Inferior parietal cortex (tissue), 1 donor: Measurements from ENCODE around the gene LRRC49.

Source experiments
- DNase-seq: peaks from one replicate; pipeline ENCODE4 v3.0.0-alpha.2; 2016; ENCODE audit errors: extremely low spot score

The LRRC49 gene

DNA sequence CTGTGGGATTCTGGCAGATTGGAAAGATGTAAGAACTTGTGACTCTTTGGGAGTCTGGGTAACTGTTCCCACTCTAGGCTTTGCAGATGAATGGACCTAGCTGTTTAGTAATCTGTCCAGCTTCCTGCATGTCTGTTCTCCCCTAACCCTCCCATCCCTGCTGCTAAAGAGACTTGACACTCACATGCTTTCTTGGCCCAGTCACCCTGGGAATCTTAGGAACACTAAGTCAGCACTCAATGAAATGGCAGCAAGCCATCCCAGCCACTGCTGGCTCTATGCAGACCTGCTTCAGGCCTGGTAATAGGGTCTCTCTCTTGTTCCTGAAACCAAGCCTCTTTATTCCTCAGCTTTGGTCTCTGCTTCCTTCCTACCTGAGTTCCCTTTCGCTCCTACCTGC lies 158.9 kb downstream of the LRRC49 start:
- no peak for DNase-seq

DNA sequence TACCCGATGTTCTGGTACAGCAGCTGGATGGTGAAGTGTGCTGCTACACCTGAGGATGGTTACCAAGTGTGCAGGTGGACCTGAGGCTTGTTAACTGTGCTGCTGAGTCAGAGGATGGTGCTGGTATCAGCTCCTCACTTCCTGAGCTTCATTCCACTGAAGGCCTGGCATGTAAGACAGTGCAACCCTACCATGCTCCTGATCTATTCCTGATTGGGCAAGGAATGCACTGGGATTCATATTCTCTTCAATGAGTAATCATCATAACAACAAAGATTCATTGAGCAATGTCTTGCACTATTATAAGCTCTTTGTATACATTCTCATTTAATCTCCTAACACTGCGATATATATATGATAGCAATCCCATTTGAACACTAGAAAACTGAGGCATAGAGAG lies 159.7 kb downstream of the LRRC49 start:
- DNase-seq: no peak

DNA sequence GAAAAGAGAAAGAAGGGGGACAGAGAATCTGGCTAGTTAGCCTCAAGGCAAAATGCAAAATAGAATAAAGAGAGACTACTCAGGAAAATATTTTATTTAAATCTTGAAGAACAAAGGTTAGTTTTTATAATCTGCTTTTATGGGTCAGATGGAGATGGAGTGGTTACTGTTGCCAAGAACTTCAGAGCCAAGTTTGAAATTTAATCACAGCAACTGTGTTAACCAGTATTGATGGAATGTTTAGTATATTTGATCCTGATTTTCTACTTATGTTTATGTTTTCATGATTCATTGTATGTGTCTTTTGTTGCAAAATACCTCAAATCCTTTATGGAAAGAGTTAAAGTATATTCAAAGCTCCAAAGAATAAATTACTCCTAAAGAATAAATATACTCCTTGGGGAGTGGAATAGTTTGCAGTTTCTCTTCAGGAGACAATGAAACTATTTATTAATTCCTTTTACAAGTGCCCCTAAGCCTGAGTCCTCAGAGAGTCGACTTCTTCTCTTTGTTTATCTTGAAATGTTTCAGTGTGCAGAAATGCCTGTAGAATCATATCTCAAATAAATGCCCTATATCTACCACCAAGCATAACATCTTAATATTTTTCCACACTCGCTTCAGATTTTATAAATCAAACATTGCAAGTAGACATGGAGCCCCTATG lies 161.8 kb downstream of the LRRC49 start:
- DNase-seq: no peak

DNA sequence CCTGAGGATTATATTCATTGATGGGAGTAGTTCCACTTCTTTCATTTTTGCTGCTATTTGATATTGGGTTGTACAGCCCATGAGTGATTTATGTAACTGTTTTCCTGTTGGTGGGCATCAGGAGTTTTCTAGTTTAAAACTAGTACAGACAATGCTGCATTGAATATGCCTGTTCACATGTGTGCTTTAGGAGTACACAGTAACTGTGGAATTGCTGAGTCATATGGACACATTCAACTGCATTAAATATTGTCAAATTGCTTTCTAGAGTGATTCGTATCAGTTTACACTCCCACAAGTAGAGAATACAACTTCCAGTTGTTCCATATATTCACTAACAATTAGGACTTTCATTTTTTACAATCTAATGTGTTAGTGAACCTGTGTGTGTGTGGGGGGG lies 162.8 kb downstream of the LRRC49 start:
- DNase-seq: no peak

DNA sequence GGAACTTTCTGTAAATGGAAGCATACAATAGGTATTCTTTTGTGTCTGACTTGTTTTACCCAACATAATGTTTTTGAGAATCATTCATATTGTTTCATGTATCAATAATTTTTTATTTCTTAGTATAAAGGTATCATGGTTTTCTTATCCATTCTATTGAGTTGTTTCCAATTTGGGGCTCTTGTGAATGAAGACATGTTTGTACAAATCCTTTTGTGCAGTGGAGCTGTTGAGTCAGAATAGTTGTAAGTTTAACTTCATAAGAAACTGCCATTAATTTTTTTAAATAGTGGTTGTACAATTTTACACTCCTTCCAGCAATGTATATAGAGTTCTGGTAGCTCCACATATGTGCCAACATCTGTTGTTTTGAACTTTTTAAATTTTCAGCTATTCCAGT lies 163.5 kb downstream of the LRRC49 start:
- no peak for DNase-seq

DNA sequence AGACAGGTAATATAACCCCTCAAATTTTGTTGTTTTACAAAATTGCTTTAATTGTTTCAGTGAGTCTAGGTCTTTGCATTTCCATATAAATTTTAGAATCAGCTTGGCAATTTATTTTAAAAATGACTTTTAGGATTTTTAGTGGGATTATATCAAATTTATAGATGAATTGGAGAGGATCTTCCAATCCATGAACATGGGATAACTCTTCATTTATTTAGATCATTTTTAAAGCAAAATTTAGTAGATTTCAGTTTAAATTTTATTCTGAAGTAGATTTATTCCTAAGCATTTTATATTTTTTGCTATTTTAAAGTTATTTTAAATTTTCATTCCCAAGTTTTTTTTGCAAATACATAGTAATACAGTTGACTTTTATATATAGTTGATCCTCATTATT lies 164.5 kb downstream of the LRRC49 start:
- no peak for DNase-seq

DNA sequence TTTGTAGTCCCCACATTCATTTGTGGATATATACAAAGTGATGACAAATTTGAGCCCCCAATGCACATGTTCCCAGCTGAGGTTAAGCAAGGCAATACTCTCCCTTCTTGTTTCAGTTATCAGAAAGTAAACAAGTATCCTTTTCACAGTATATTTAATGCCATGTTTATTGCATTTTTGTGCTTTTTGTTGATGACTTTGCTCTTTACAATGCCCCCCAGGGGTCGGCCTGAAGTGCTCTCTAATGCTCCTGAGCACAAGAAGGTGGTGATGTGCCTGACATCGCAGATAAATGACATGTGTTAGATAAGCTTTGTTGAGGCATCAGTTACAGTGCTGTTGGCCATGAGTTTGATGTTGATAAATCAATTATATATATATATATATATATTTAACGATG lies 165.0 kb downstream of the LRRC49 start:
- DNase-seq: no peak

DNA sequence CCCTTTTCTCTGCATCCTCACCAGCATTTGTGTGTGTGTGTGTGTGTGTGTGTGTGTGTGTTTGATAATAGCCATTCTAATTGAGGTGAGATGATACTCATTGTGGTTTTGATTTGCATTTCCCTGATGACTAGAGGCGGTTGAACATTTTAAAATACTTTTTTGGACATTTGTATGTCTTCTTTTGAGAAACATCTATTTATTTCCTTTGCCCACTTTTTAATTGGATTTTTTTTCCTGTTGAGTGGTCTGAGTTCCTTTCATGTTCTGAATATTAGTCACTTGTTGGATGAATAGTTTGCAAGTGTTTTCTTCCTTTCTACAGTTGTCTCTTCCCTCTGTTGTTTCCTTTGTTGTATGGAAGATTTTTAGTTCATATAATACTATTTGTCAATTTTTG lies 168.4 kb downstream of the LRRC49 start:
- DNase-seq: no peak

DNA sequence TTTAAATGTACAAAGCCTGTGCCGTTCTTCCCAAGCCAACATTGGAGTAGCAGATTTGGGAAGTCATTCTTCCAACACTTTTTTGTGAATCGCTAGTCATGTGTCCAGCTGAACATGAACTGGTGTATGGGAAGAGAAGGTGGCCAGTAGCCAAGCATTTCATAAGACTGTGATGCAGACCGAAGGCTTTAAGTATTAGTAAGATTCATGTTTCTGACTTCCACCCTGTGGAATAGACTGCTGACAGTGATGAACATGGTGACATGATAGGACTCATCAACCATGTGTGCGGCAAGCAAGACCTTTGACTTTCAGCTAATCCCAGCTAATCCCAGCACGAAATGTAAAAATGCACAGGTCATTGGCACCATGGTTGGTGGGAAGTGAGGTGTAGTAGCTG lies 174.4 kb downstream of the LRRC49 start:
- DNase-seq: no peak

DNA sequence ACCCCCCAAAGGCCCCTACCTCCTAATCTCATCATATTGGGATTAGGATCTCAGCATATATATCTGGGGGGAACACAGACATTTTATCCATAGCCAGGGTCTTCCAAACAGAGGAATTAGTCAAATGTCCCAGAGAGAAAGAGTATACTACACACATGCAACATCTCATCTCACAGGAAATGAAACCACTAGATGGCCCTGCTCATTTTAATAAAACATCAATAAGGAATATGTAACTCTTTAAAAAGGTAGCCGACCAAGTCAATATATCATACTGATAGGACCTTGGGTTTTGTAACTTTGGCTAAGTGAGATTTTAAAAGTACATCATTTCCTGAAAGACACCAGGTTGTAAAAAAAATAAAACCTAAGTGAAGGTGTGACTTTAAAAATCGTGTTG lies 177.1 kb downstream of the LRRC49 start:
- DNase-seq: no peak

DNA sequence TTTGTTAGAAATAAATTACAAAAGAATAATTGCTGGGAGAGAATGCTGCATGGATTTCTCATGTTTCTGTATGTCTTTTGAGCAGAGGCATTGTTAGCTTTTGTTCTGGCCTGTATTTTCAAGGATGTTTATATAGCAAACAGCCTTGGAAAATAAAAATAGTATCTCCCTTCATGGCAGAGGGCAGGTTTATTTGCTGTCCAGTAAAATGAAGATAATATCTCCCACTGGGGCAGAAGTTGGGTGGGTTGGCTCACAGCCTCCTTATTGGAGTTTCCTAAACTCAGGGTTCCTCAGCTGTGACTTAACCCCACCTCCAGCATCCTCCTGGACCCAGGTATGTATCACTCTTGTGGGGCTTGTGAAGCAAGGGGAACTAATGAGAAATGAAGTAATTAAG lies 178.9 kb downstream of the LRRC49 start:
- no peak for DNase-seq

DNA sequence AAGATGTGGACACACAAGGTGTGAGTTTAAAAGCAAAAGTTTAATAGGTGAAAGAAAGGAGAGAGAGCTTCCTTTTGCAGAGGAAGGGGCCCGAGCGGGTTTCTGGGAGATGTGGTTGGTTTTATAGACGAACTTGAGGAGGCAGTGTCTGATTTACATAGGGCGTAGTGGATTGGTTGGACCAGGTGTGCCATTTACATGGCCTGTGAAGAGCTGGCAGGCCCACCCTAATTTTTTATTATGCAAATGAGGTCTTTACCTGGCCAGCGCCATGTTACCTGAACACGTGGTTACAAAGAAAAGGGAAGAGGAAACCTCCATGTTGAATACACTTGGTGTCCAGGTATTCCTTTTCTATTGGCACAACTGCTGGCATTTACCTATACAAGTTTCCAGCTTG lies 179.8 kb downstream of the LRRC49 start:
- no peak for DNase-seq

DNA sequence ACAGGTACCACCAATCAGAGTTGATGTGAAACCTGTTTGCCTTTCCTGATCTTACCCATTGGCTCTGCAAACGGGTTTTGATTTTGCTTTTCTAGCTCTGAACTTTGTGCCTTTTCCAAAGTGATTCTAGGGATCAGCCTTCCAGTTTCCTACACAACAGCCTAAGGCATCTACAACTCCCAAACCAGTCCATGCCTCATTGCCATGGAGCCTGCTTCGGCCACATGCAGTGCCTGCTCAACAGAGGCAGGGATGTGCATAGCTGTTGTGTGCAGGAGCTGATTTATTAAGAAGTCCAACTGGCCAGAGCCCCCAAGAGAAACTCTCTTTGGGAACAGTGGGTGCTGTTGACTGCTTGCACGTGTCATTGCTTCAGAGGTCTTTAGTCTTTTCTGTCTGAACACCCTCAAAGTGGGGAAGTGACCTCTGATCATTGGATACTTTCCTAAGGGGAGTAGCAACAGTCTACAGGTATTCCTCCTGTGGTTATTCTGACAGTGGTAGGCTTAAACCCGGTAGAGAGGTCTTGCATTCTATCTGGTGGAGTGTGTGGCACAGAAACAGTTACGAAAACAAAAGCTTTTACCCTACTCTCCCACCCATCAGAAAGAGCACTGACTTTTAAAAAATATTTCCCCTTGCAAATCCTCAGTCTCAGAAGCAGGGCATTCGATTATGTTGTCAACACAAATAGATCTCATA lies 186.0 kb downstream of the LRRC49 start:
- DNase-seq: no peak

DNA sequence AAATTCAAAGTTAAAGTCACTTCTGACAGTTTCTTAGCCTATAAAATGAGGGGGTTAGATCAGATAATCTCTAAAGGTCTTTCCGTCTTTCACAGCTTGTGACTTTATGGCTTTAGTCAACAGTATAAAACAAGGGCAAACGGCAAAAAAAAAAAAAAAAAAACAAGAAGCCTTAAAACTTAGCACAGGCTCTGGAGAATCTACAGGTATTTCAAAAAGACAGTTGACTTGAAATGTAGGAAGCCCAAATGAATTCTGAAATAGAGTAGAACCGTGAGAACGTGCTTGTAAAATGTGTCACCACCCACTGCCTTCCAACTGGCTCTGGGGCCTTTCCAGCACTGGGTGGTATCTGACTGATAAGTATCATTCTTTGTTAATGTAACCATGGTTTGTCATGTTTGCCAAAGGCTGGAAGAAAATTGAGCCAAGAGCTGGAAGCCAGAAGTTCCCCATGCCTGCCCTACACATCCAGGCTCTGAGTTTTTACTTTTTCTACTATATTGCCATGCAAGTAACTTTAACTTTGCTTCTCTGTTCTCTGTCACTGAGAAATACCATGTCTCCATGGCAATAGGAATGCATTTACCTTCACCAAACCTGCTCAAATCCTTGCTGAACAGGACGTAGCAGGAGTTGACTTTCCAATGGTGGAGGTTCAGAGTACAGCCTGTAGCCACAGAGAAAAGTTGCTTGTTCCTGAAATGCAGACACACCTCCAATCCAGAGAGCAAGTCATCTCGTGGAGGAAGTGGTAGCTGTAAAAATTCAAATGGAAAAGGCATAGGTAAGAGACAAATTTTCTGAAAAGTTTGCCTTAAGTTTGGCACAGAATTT lies 186.8 kb downstream of the LRRC49 start:
- no peak for DNase-seq

DNA sequence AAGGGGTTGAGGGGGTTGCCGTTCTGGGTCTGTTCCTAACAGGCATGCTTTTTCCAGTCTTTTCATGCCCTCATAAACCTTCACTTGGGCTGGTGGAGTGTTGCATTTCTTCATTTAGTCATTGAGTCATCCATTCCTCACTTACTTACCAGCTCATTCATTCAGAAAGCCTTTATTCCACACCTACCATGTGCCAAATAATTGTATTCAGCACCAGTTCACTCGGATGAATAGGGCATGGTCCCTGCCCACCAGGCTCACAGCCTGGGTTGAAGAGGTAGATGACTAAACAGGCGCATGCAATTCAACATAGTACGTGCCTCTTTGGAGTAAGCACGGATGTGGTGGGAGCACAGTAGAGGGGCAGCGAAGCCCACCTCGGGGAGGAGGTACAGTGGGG lies 187.5 kb downstream of the LRRC49 start:
- DNase-seq: no peak

DNA sequence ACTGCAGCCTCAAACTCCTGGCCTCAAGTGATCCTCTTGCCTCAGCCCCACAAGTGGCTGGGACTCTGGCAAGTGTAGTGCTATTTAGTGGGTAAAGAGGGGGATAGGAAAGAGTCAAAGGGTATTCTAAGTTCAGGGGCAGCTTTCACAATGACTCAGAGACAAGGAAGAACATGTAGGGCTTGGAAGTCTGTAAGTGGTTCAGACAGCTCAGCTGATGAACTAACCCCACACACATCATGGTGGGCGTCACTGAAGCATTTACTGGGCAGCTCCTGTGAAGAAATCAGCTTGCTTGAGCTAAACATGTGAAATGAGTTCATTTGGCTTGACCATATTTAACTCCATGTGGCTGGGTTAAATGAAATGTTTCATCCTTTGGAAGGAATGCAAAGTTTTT lies 188.1 kb downstream of the LRRC49 start:
- no peak for DNase-seq

DNA sequence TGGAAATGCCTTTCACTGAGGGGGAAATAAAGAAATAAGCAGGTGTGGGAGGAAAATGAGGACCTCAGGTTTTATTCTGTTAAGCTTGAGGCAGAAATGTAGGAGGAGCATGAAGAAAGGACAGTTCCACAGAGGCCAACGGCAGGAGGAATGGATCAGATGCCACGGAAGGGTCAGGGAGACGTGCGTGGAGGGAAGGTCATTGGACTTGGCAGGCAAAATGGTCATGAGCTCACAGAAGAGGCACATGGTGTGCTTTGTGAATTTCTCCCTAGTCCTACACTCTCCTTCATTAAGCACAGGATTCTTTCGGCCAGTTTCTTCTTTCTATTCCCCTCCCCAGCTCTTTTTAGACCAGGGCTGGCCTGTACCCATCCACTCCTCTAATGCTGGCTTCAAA lies 190.2 kb downstream of the LRRC49 start:
- no peak for DNase-seq

DNA sequence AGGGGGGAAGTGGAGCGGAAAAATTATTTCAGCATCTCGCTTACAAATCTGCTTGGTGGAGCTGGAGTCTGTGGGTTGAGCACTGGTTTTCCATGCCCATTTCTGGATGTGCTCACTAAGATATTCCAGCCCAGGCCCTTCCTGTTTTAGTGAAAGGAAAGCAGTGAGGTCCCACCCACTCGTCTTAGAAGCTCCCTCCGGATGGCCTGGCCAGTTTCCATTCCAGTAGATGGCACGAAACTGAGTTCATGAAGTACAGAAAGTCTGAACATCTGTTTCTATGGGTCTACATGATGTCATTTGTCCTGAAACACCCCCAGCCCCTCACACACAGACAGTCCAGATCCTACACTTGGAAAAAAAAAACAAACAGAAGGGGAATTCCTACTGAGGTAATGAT lies 190.7 kb downstream of the LRRC49 start:
- DNase-seq: no peak

DNA sequence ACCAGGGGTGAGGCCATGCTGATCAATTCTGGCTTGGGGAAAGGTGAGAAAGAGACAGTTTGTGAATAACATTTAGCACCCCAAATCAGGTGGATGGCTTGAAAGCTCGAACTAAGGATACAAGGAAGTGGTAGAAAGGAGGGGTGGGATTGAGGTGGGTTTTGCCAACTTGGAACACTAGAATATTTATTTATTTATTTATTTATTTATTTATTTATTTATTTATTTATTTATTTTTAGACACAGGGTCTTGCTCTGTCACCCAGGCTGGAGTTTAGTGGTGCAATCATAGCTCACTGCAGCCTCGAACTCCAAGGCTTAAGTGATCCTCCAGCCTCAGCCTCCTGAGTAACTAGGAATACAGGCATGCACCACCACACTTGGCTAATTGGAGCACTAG lies 191.6 kb downstream of the LRRC49 start:
- no peak for DNase-seq

DNA sequence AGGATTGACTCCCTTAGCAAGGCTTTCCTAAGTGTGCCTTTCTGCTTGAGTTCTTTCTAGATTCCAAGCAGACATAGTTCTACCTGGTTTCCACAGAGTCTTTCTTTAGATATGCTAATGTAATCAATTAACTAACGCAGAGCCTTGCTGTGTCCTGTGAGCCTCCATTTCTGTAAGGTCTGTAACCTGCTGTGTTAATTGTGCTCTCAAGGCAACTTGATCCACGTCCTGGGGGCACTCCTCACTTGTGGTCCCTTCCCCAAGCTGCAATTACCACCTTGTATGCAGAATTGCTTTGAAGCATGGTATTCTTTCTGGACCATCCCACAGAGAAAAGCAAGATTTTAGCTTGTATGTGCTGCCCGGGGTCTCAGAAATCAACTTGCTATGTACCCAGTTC lies 193.2 kb downstream of the LRRC49 start:
- no peak for DNase-seq

DNA sequence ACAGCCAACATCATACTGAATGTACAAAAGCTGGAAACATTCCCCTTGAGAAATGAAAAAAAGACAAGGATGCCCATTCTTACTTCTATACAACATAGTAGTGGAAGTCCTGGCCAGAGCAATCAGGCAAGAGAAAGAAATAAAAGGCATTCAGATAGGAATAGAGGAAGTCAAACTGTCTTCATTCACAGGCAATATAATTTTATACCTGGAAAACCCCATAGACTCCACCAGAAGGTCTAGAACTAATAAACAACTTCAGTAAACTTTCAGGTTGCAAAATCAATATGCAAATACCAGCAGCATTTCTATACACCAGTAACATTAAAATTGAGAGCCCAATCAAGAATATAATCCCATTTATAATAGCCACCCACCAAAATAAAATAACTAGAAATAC lies 195.5 kb downstream of the LRRC49 start:
- DNase-seq: no peak

DNA sequence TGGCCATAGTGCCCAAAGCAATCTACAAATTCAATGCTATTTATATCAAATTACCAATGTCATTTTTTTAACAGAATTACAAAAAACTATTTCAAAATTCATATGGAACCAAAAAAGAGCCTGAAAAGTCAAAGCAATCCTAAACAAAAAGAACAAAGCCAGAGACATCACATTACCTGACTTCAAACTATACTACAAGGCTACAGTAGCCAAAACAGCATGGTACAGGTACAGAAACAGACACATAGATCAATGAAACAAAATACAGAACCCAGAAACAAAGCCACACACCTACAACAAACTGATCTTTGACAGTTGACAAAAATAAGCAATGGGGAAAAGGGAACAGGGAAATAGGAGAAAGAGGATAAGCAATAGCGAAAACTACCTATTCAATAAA lies 196.1 kb downstream of the LRRC49 start:
- no peak for DNase-seq

DNA sequence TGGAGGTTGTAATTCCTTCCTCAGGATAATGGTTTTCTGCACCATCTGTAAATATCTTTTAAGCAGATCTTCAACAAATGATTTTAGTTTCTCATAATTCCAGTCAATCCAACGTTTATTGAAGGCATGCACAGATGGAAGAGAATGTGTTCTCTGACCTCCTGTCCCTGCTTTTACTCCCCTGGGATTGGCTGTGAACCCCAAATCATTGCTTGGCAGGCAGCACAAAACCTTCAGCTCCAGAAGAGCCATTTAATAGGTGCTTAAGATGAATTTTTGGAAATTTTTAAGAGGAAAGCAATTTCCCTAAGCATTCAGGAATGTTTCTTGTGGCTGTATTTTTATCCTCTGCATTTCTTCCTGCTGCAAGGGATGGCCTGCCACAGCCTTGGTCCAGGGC lies 197.2 kb downstream of the LRRC49 start:
- DNase-seq: no peak
